ENCODE data around the gene TRAPPC2L. TPM values are rescaled to one million over a fixed set of nuclear protein-coding genes. Genes with fewer than 3 reads are reported as not detected.

TRAPPC2L gene
- polyA plus RNA-seq, 3 donors, result 38.8 to 89.3 (median 82.4) TPM

- Mint-ChIP-seq H3K27ac (no peak overlapping the region), H3K4me3 (no peak overlapping the region), H3K27me3 (ENCODE audit: low read depth in 3 of 3) (peaks cover 0 to 5% (median 1%) of the 10 kb centered on the region in 3 donors), H3K4me1 (no peaks in the 10 kb centered on the region), H3K9me3 (peaks cover 13 to 28% (median 18%) of the 10 kb centered on the region in 7 donors), H3K36me3 (peaks cover 54 to 85% of the 10 kb centered on the region in 2 donors)
- H3K4me1 ChIP-seq (ENCODE audit: control insufficient read depth in 1 of 2, insufficient read depth in 2 of 2, low read length in 2 of 2), result no peaks in the 10 kb centered on the region
- H3K27me3 ChIP-seq (ENCODE audit: control insufficient read depth in 2 of 2, insufficient read depth in 2 of 2, low read length in 2 of 2), result no peaks in the 10 kb centered on the region
- H3K4me3 ChIP-seq (replicated peaks in 1 of 3; ENCODE audit: low read depth in 2 of 3, low read length in 3 of 3), result no peak overlapping the region
- H3K9me3 ChIP-seq (replicated peaks in 1 of 2; ENCODE audit: control insufficient read depth in 1 of 2, insufficient read depth in 1 of 2, low read length in 2 of 2), result peaks cover 9 to 26% of the 10 kb centered on the region in 2 donors
- H3K4me2 ChIP-seq (replicated peaks; ENCODE audit: extremely low read depth, low read length, poor library complexity, severe bottlenecking), result no peak overlapping the region
- no peak overlapping the region for H3K27ac ChIP-seq (ENCODE audit: low read depth in 1 of 2, low read length in 2 of 2)
- WGBS (ENCODE audit: insufficient coverage), result 95% methylated on average over 11 of the region's 15 CpGs
- intact Hi-C loops (cut with micrococcal nuclease), result no loop called here
- no peaks in the 10 kb centered on the region for H3K79me2 ChIP-seq (ENCODE audit: insufficient read depth, low read length)
- no peak overlapping the region for H3K9ac ChIP-seq (ENCODE audit: insufficient read depth, low read length, poor library complexity, severe bottlenecking)
- no peak overlapping the region for H2AFZ ChIP-seq (ENCODE audit: insufficient read depth, low read depth, low read length, poor library complexity, severe bottlenecking)
- no peak for DNase-seq
- TF ChIP-seq CTCF (IDR thresholded peaks at IDR 0.05), result no peak
- H4K20me1 ChIP-seq (ENCODE audit: insufficient read depth, low read length), result peaks cover 96% of the 10 kb centered on the region
- peaks cover 78 to 83% of the 10 kb centered on the region in 2 donors for H3K36me3 ChIP-seq (replicated peaks in 1 of 2; ENCODE audit: control insufficient read depth in 1 of 2, insufficient read depth in 2 of 2, low read length in 2 of 2)
Measured at GRCh38 chr16:88886420-88886844, 29.5 kb downstream of the TRAPPC2L start.

- no peak overlapping the region for H3K4me3 Mint-ChIP-seq
- H3K36me3 Mint-ChIP-seq, result peaks cover 59 to 85% of the 10 kb centered on the region in 2 donors
Measured at GRCh38 chr16:88886845-88887521, 30.1 kb downstream of the TRAPPC2L start.

More at GRCh38 chr16:88886845-88887521, 30.1 kb downstream of the TRAPPC2L start:
- no peak for DNase-seq
- H3K27ac ChIP-seq (ENCODE audit: low read depth in 1 of 2, low read length in 2 of 2), result no peak overlapping the region
- H3K9ac ChIP-seq (ENCODE audit: insufficient read depth, low read length, poor library complexity, severe bottlenecking), result no peak overlapping the region
- H4K20me1 ChIP-seq (ENCODE audit: insufficient read depth, low read length), result peaks cover 96% of the 10 kb centered on the region
- intact Hi-C loops (cut with micrococcal nuclease), result no loop called here
- no peak overlapping the region for H3K4me2 ChIP-seq (replicated peaks; ENCODE audit: extremely low read depth, low read length, poor library complexity, severe bottlenecking)
- no peak overlapping the region for H3K4me3 ChIP-seq (replicated peaks in 1 of 3; ENCODE audit: low read depth in 2 of 3, low read length in 3 of 3)
- 97% methylated on average over 36 of the region's 39 CpGs for WGBS (ENCODE audit: insufficient coverage)
- Mint-ChIP-seq H3K9me3 (peaks cover 13 to 28% (median 18%) of the 10 kb centered on the region in 7 donors), H3K27me3 (ENCODE audit: low read depth in 3 of 3) (peaks cover 0 to 5% (median 1%) of the 10 kb centered on the region in 3 donors), H3K4me1 (no peaks in the 10 kb centered on the region), H3K27ac (peak overlapping the region in 2 of 7 donors; percentile 37 to 58)
- H3K9me3 ChIP-seq (replicated peaks in 1 of 2; ENCODE audit: control insufficient read depth in 1 of 2, insufficient read depth in 1 of 2, low read length in 2 of 2), result peaks cover 9 to 30% of the 10 kb centered on the region in 2 donors
- H2AFZ ChIP-seq (ENCODE audit: insufficient read depth, low read depth, low read length, poor library complexity, severe bottlenecking), result no peak overlapping the region
- no peaks in the 10 kb centered on the region for H3K79me2 ChIP-seq (ENCODE audit: insufficient read depth, low read length)
- no peaks in the 10 kb centered on the region for H3K27me3 ChIP-seq (ENCODE audit: control insufficient read depth in 2 of 2, insufficient read depth in 2 of 2, low read length in 2 of 2)
- H3K4me1 ChIP-seq (ENCODE audit: control insufficient read depth in 1 of 2, insufficient read depth in 2 of 2, low read length in 2 of 2), result no peaks in the 10 kb centered on the region
- peaks cover 78 to 83% of the 10 kb centered on the region in 2 donors for H3K36me3 ChIP-seq (replicated peaks in 1 of 2; ENCODE audit: control insufficient read depth in 1 of 2, insufficient read depth in 2 of 2, low read length in 2 of 2)
- TF ChIP-seq CTCF (IDR thresholded peaks at IDR 0.05), result no peak
